Right lobe of liver (tissue), 4 donors: ENCODE measurements around the gene SH3RF3.

Source experiments
- POLR2A ChIP-seq: fragments of 450-650 bp; IDR thresholded peaks from one replicate; pipeline ENCODE4 v1.6.1; 2017; ENCODE audit warnings: antibody characterized with exemption, mild to moderate bottlenecking
- TF ChIP-seq, protein P1 (sequence below), 4 donors: fragments of 200-600 bp in 3 of 4; fragments of 450-650 bp in 1 of 4; IDR thresholded peaks; one replicate each; pipeline versions ENCODE4 v1.5.1 to v1.8.0; 2016 to 2022; ENCODE audit warnings: antibody characterized with exemption in 4 of 4, mild to moderate bottlenecking in 2 of 4
- donor health status: DM: no; HTN: no; CAD: no.
- donor health status: DM: no; HTN: no; CAD: no.
- donor health status: DM: no; HTN: yes; CAD: no.

DNA sequence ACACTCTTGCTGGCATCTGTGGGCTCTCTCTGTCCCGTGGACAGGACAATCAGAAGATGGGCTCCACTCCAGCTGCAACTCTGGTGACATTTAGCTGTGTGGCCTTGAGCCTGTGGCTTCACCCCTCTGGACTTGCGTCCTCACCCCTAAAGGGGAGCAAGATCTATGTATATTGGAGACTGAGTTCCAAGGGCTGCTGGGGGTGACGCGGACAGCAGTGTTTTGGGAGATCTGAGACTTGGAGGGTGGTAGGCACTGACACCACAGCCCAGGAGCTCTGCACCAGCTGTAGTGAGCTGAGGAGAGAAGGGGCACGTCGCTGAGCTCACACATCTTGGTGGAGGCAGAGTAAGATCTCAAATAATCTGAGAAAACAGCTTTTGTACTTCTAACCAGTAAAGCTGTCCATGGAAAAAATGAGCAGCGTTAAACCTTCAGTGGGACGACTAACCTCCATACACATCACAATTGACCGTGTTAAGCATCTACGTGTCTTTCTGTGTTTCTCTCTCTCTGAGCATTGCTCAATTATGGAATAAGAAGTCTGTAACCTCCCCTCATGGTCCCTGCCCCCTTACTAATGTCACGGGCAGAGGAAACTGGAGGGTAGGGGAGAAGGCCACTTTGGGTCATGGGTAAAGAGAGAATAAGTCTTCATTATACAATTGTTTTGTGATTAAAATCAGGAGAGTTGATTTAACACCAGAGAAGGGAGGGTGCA is 85.8 kb downstream of the SH3RF3 start:
- TF ChIP-seq, protein P1, sequence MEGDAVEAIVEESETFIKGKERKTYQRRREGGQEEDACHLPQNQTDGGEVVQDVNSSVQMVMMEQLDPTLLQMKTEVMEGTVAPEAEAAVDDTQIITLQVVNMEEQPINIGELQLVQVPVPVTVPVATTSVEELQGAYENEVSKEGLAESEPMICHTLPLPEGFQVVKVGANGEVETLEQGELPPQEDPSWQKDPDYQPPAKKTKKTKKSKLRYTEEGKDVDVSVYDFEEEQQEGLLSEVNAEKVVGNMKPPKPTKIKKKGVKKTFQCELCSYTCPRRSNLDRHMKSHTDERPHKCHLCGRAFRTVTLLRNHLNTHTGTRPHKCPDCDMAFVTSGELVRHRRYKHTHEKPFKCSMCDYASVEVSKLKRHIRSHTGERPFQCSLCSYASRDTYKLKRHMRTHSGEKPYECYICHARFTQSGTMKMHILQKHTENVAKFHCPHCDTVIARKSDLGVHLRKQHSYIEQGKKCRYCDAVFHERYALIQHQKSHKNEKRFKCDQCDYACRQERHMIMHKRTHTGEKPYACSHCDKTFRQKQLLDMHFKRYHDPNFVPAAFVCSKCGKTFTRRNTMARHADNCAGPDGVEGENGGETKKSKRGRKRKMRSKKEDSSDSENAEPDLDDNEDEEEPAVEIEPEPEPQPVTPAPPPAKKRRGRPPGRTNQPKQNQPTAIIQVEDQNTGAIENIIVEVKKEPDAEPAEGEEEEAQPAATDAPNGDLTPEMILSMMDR (IDR thresholded peaks at IDR 0.05): no peak
- no peak for TF ChIP-seq POLR2A
